ENCODE data around the gene ELL2.

DNA sequence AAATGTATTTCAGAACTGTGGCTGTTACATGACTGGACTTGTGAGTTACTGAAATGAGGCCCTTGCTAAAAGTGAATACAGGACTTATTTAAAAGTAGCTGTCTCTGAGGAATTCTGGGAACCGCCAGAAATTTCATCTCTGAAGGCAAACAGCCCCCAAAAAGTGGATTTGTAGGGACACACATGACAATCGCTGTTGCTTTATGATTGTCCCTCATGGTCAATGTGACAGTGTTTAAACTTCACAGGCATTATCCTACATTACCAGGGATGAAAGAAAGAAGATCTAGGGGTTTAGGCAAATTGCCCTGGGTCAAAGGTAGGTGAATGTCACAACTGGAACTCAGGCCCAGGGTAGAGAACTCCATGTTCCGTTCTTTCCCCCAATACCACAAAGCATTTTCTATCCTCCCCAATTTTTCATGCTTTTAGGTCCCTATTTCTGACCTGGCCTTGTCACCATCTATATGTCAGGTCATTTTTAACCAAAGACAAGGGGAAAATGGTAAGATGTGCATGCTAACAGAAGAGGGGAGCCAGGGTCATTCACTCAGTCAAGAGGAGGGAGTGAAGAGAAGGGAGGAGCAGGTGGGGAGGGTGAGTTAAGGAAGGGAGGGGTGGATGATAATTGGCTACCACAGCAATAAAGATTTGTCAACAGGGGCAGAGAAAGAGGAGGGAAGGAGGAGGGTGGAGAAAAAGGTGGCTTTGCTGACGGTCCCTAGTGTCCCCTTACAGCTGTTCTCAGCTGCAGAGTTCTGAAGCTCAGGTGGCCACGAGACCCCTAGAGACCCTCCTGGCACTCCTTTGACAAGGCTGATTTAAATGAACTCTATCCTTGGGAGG is 81.3 kb downstream of the ELL2 start:
- TF ChIP-seq GATA3 (IDR thresholded peaks at IDR 0.05; ENCODE audit: low read depth, low read length) (no peak), GATA2 (IDR thresholded peaks at IDR 0.05; ENCODE audit: low read depth, low read length) (no peak)

Measured in SH-SY5Y (cell line).